Activated CD8-positive, alpha-beta memory T cell treated with anti-CD3 and anti-CD28 coated beads, Interleukin-2, amount 50 U/mL, for 4 hours (primary cell): ENCODE data around the gene TSR3.

Source experiments
- DNase-seq: peaks from one replicate; pipeline ENCODE4 v3.0.0-alpha.2; 2020

TSR3 gene

GRCh38 chr16:1306334-1306733, 45.3 kb downstream of the TSR3 start:
- DNase-seq: no peak

GRCh38 chr16:1305823-1306222, 45.9 kb downstream of the TSR3 start:
- DNase-seq: no peak

GRCh38 chr16:1301562-1301961, 50.1 kb downstream of the TSR3 start:
- DNase-seq: no peak

- peak; percentile 77 for DNase-seq
Observed at GRCh38 chr16:1300664-1301476, 50.8 kb downstream of the TSR3 start.

GRCh38 chr16:1299868-1300203, 51.8 kb downstream of the TSR3 start:
- DNase-seq: no peak
